GM20431 (cell line): ENCODE measurements around the gene GNA12.

Experiments
- in situ Hi-C: fragments of 300-500 bp; cut with MseI, MboI; formaldehyde crosslinking; loops from one replicate; pipeline ENCODE4 v1.15.0; 2020; ENCODE audit warnings: low sequenced_read_pairs; ENCODE audit not compliant: unreplicated experiment

The GNA12 gene

GRCh38 chr7:2821161-2821841 is 22.8 kb downstream of the GNA12 start:
- in situ Hi-C loops = no loop called here

DNA sequence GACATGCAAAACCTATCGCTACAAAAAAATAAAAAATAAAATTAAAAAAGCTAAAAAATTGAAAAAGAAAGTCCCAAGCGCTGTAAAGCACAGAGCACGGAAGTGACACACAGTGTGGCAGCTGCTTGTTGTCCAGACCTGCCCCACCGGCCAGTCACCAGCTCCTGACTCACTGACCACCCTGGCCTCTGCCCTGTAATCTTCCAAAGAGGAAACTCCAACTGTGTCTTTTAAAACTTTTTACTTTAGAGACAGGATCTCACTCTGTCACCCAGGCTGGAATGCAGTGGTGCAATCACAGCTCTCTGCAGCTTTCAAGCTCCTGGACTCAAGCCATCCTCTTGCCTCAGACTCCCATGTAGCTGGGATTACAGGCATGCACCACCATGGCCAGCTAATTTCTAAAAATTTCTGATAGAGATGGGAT is 23.6 kb downstream of the GNA12 start:
- in situ Hi-C loops = no loop called here

GRCh38 chr7:2819954-2820397 is 24.1 kb downstream of the GNA12 start:
- in situ Hi-C loops = no loop called here

DNA sequence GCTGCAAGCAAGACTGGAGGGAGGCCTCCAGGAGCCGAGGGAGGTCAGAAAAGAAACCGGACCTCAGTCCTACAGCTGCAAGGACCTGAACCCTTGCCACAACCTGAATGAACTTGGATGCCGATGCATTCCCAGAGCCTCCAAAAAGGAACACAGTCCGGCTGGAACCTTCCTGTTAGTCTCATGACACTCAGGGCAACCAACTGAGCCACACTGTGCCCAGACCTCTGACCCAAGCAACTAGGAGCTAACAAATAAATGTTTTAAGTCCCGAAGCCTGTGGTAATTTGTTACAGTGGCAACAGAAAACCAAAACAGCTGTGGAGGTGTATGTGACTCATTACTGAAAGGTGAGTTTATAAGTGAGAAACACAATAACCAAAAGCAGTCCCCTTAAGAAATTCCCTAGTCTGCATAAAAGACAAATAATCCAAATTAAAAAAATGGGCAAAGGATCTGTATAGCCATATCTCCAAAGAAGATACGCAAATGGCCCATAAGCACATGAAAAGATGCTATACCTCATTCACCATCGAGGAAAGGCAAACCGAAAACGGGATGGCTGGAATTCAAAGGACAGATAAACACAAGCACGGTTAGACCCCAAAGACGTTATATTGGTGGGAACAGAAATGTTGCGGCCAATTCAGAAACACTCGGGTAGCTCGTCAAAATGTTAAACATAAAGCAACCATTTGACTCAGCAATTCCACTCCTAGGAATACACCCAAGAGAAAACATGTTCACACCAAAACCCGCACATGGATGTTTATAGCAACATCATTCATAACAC is 24.8 kb downstream of the GNA12 start:
- in situ Hi-C loops = no loop called here

- in situ Hi-C loops = no loop called here
Observed at GRCh38 chr7:2818653-2819052, 25.5 kb downstream of the GNA12 start.

- in situ Hi-C loops = no loop called here
Observed at GRCh38 chr7:2818121-2818520, 26.0 kb downstream of the GNA12 start.

DNA sequence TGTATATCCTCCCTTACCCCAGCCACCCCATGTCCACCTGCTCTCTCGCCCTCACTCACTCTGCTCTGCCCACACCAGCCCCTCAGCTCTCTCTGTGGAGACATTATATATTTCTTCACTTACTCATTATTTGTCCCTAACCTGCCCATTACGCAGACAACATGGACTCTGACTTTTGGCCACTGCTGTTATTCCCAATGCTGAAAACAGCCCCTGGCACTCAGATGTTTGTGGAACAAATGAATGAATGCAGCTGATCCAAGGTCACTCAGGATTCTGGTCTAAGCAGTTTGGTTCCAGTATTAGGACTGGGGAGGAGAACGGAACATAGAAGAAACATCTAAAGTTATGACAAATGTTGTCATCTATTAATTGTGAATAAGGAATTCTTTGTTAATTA is 26.7 kb downstream of the GNA12 start:
- in situ Hi-C loops = no loop called here

GRCh38 chr7:2815875-2816245 is 28.2 kb downstream of the GNA12 start:
- in situ Hi-C loops = no loop called here

DNA sequence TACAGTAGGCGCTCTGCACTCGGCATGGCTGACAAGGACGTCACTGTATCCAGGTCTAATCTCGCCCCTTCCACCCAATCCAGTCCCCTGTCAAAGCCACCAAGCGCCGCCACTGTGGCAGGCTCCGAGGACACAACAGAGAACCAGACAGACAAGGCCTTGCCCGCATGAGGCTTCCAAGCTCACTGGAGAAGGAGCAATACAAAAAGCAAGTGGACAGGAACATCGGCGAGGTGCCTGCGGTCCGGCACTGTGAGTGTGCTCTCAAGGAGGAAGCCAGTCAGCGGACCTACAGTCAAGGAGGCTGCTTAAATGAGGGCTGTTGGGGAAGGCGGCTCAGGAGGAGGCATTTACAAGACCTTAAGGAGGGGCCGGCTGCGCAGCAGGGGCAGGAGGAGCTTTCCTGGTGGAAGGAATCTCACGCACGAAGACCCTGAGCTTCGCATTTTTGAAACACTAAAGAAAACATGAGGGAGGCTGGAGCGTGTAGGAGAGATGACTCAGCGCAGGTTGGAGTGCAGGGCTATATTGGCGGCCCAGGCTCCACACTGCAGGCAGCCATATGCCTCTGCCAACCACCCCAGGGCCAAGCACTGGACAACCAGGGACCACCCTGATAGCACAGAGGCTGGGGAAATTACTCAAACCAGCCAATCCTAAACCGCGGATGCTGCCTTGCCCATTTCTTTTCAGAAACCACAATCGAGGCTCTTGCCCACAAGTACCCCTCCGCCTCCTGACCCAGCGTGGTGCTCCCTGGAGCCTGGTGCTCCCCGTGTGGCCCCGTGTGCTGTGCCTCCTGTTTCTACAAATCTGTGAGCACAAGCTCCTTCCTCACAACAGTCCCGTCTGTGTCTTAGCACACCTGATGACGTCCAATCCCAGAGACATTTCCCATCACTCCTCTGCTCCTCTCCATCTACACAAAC is 28.9 kb downstream of the GNA12 start:
- in situ Hi-C loops = no loop called here

DNA sequence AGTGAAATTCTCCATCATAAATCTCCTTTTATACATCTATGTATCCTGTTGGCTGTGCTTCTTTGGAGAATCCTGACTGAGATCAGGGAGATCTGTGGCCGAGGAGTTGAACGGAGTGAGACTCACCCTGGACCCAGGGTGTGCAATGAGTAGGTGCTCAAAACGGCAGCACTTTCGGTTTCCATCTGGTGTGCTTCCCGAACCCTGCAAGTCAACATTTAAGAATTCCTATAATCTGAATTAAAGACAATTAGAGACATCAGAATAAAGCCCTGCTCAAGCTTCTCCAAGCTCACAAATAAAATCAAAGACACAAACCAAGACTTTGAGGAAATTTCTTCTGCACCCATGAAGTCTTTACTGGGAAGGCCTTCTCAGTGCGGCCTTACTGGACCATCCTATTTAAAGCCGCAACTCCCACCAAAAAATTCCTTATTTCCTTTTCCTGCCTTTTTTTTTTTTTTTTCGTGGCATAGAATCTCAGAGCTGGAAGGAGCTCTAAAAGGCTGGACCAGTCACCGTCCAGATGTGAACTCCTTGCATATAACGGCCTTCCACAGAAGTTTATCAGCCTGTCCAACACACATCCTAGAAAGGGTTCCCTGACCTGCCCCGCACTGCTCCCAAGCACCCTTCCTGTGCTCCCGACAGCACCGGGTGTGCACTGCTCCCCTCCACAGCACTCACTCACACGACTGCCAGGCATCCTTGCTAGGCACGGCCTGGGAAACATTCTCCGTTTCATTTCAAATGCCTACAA is 29.7 kb downstream of the GNA12 start:
- in situ Hi-C loops = no loop called here

GRCh38 chr7:2813350-2814185 is 30.5 kb downstream of the GNA12 start:
- in situ Hi-C loops = no loop called here

DNA sequence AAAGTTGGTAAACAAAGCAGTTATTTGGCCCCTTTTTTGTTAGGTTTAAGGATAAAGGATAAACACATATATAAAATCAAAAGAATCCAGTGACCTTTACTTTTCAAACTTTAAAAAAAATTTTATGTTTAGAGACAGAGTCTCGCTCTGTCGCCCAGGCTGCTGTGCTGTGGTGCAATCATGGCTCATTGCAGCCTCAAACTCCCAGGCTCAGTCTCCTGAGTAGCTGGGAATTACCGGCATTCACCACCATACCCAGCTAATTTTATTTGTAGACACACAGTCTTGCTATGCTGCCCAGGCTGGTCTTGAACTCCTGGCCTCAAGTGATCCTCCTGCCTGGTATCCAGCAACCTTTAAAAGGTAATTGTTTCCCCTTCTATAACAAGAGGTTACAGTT is 31.3 kb downstream of the GNA12 start:
- in situ Hi-C loops = no loop called here

DNA sequence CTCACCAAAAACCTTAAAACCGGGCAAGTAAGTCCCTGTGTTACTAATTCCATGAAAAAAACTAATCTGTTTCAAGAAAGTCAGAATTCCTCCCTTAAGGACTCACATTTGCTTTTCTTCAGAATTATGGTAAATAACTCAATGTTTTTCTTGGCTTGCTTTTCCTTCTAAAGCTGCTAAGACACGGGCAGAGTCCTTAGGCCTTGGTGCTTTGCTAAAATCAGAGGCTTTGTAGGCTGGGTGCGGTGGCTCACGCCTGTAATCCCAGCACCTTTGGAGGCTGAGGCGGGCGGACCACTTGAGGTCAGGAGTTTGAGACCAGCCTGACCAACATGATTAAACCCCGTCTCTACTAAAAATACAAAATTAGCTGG is 32.0 kb downstream of the GNA12 start:
- in situ Hi-C loops = no loop called here

- in situ Hi-C loops = no loop called here
Observed at GRCh38 chr7:2811476-2812113, 32.5 kb downstream of the GNA12 start.

GRCh38 chr7:2810682-2811415 is 33.3 kb downstream of the GNA12 start:
- in situ Hi-C loops = no loop called here

DNA sequence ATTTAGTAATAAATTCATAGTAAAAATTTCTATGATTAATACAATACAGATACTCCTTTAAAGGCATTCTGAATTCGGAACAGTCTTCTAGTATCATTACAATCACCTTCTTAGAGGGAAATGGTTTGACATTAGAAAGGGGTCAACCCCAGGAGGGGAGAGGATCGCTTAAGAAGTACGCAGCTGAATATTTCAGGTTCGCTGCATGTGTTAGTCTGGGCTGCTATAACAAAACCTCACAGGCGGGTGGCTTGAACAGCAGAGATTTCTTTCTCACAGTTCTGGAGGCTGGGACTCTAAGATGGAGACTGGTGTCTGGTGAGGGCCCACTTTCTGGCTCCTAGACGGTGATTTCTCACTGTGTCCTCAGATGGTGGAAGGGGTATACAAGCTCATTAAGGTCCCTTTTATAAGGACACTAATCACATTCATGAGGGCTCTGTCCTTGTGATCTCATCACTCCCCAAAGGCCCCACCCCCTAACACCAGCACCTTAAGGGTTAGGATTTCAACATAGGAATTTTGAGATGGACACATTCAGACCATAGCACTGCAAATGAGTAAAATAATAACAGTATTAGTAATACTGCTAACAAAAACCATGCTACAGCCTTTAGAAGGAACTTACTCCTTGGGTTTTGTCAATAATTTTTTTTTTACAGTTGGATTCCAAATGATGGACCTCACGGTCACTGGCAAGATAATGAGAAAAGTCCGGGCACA is 34.0 kb downstream of the GNA12 start:
- in situ Hi-C loops = no loop called here

DNA sequence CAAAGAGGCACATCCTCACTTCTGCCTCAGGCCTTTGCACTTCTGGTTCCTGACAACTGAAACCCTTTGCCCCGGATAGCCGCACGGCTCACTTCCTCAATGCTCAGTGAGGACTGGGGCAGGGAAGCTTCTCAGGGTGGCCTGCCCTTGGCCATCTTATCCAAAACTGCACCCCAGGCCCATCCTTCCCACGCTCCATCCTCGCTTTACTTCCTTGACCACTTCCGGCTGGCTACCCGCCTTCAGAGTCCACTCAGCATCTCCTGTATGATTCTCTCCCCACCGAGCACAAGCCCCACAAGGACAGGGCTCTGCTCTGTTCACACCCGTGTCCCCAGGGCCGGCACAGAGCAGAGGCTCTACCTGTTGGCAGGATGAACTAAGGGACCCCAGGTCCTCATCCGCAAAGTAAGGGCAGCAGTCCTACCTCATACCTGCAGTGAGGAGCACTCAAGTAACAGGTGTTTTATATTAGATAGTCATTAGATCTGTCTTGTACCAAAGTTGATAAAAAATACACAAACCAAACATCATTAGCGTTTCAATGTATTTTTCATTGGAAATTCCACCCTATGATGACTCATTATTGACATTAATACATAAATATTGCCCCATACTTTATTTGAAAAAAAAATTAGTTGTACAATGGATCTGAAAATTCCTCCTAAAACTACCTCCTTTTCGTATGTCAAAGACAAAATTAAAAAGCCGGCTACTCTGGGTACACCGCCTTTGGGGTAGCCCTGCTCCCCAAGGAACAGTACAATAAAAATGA is 35.0 kb downstream of the GNA12 start:
- in situ Hi-C loops = no loop called here
